ENCODE results near the gene ZFP36L2. TPM values are rescaled to one million over a fixed set of nuclear protein-coding genes. Genes with fewer than 3 reads are reported as not detected.
A peak's percentile ranks its signal among the peaks of the same experiment; 100 is the strongest.

ZFP36L2 gene
- polyA plus RNA-seq, 2 of the 4 experiments (the other 2 are of a cell fraction): 10.5 to 17.3 TPM

GRCh38 chr2:43216629-43217028 lies 9.8 kb downstream of the ZFP36L2 start:
- ChIA-PET POLR2A (no interaction called here), CTCF (interaction anchor here (0.9 to 11.1 kb wide), 6 partner anchors 9 to 268 kb away, joined by 3 to 163 read pairs (median 6); no protein-coding TSS in a partner anchor)

GRCh38 chr2:43215673-43216255 lies 10.6 kb downstream of the ZFP36L2 start:
- FAIRE-seq (no peak), DNase-seq (ENCODE audit: low read depth in 1 of 2, low spot score in 1 of 2) (no peak), ATAC-seq (no peak)
- no peak overlapping the region for H3K27ac ChIP-seq
- no peaks in the 10 kb centered on the region for H3K9me3 ChIP-seq
- WGBS (ENCODE audit: missing lambda C conversion rate): 79% methylated on average over 6 of the region's 6 CpGs
- POLR2A ChIA-PET: no interaction called here
- peaks cover 21% of the 10 kb centered on the region for H3K4me1 ChIP-seq
- TF ChIP-seq ATOH8 (CRISPR knock-in tag; IDR thresholded peaks at IDR 0.05; ENCODE audit: low read depth) (no peak), FOSL2 (IDR thresholded peaks at IDR 0.05) (no peak), FOSL2 (CRISPR knock-in tag; IDR thresholded peaks at IDR 0.05) (no peak), RAD21 (conservative IDR thresholded peaks at IDR 0.05 in 1 of 2, IDR thresholded peaks at IDR 0.05 in 1 of 2) (no peak), HDAC2 (IDR thresholded peaks at IDR 0.05) (no peak), ESRRA (IDR thresholded peaks at IDR 0.05; ENCODE audit: borderline replicate concordance, low read length) (no peak), EHMT2 (IDR thresholded peaks at IDR 0.05; ENCODE audit: low read depth) (no peak), TFCP2L1 (CRISPR knock-in tag; IDR thresholded peaks at IDR 0.05) (no peak), RARB (CRISPR knock-in tag; IDR thresholded peaks at IDR 0.05) (no peak), HES2 (IDR thresholded peaks at IDR 0.05) (no peak), POLR2A (IDR thresholded peaks at IDR 0.05; ENCODE audit: low read length) (no peak), MYC (IDR thresholded peaks at IDR 0.05; ENCODE audit: borderline replicate concordance, low read length) (no peak), MAFK (IDR thresholded peaks at IDR 0.05; ENCODE audit: partially characterized antibody) (no peak), BCL3 (IDR thresholded peaks at IDR 0.05) (no peak)
- H3K4me3 ChIP-seq: no peak overlapping the region
- CTCF ChIA-PET: interaction anchor here (0.6 to 11.1 kb wide), 13 partner anchors 9 to 241 kb away, joined by 3 to 163 read pairs (median 5); partner anchors contain the start of gene ZFP36L2
- no peak overlapping the region for H3K4me2 ChIP-seq

More at GRCh38 chr2:43216629-43217028, 9.8 kb downstream of the ZFP36L2 start:
- no peak overlapping the region for H3K4me2 ChIP-seq
- H3K4me1 ChIP-seq: peaks cover 30% of the 10 kb centered on the region
- 85% methylated on average over 8 of the region's 8 CpGs for WGBS (ENCODE audit: missing lambda C conversion rate)
- H3K27ac ChIP-seq: no peak overlapping the region
- no peak for DNase-seq (ENCODE audit: low read depth in 1 of 2, low spot score in 1 of 2)
- H3K9me3 ChIP-seq: no peaks in the 10 kb centered on the region
- no peak overlapping the region for H3K4me3 ChIP-seq
- FAIRE-seq: no peak
- TF ChIP-seq CHD2 (IDR thresholded peaks at IDR 0.05; ENCODE audit: low read length, partially characterized antibody) (no peak), NPAS2 (CRISPR knock-in tag; IDR thresholded peaks at IDR 0.05; ENCODE audit: borderline replicate concordance) (no peak), ZFP36 (IDR thresholded peaks at IDR 0.05; ENCODE audit: borderline replicate concordance, partially characterized antibody) (no peak), CBX2 (IDR thresholded peaks at IDR 0.05; ENCODE audit: borderline replicate concordance, low read depth) (no peak), ATOH8 (CRISPR knock-in tag; IDR thresholded peaks at IDR 0.05; ENCODE audit: low read depth) (no peak)
- ATAC-seq: no peak

DNA sequence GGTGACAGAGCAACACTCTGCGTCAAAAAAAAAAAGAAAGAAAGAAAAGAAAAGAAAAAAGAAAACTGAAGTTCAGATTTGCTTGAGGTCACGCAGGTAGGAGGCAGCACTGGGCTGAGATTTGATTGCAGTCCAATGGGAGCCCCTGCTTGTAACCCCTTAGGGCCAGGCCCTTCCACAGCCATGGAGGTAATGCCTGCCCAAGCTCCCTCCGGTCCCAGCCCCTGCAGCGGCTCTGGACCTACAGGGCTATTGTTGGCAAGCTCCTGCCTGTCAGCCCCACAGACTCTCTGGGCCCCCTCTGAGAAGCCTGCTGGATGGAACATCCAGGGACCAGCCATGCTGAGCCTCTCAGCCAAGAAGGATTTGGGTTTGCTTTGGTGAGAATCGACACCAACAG lies 12.2 kb downstream of the ZFP36L2 start:
- 85% methylated on average over 5 of the region's 5 CpGs for WGBS (ENCODE audit: missing lambda C conversion rate)
- no peaks in the 10 kb centered on the region for H3K9me3 ChIP-seq
- no peak overlapping the region for H3K4me3 ChIP-seq
- POLR2A ChIA-PET: interaction anchor here (0.7 kb wide), 1 partner anchor 248 kb away, joined by 4 read pairs; no protein-coding TSS in a partner anchor
- FAIRE-seq: no peak
- CTCF ChIA-PET: interaction anchor here (0.7 to 2.4 kb wide), 8 partner anchors 8 to 363 kb away, joined by 3 to 9 read pairs (median 4); no protein-coding TSS in a partner anchor
- no peak for ATAC-seq
- H3K27ac ChIP-seq: peak overlapping the region in 1 of 2 experiments; percentile 17; a peak in 1 of 6 replicates
- no peak for DNase-seq (ENCODE audit: low read depth in 1 of 2, low spot score in 1 of 2)
- H3K4me1 ChIP-seq: peaks cover 16% of the 10 kb centered on the region
- no peak overlapping the region for H3K4me2 ChIP-seq
- TF ChIP-seq MYC (IDR thresholded peaks at IDR 0.05; ENCODE audit: borderline replicate concordance, low read length) (no peak), ELK1 (IDR thresholded peaks at IDR 0.05; ENCODE audit: low read depth, low read length) (no peak), HDAC2 (IDR thresholded peaks at IDR 0.05) (no peak), HOXA7 (CRISPR knock-in tag; IDR thresholded peaks at IDR 0.05) (no peak), ESRRA (IDR thresholded peaks at IDR 0.05; ENCODE audit: borderline replicate concordance, low read length) (no peak), HOXB5 (CRISPR knock-in tag; IDR thresholded peaks at IDR 0.05) (no peak), FOXS1 (CRISPR knock-in tag; IDR thresholded peaks at IDR 0.05) (no peak), REST (IDR thresholded peaks at IDR 0.05) (no peak), RFX5 (IDR thresholded peaks at IDR 0.05) (no peak), RNF2 (IDR thresholded peaks at IDR 0.05; ENCODE audit: borderline replicate concordance, low read depth) (no peak)

All from A549 (cell line).